HG03521 (cell line): ENCODE data around the gene NADK.

Experiments
- ATAC-seq: cut with Tn5 transposase; IDR thresholded peaks from one replicate; pipeline ENCODE4 v1.9.1; 2021; ENCODE audit warnings: mild to moderate bottlenecking, moderate library complexity; ENCODE audit not compliant: unreplicated experiment

Gene NADK

GRCh38 chr1:1764876-1765470, 13.3 kb downstream of the NADK start:
- ATAC-seq: no peak

- no peak for ATAC-seq
Measured at GRCh38 chr1:1763657-1764621, 14.3 kb downstream of the NADK start.

- ATAC-seq: no peak
Measured at GRCh38 chr1:1761504-1762376, 16.5 kb downstream of the NADK start.

- ATAC-seq: no peak
Measured at GRCh38 chr1:1760715-1761114, 17.6 kb downstream of the NADK start.

GRCh38 chr1:1760345-1760650, 18.0 kb downstream of the NADK start:
- no peak for ATAC-seq

GRCh38 chr1:1759456-1760344, 18.6 kb downstream of the NADK start:
- no peak for ATAC-seq

- ATAC-seq: no peak
Measured at GRCh38 chr1:1758692-1759455, 19.4 kb downstream of the NADK start.

- ATAC-seq: no peak
Measured at GRCh38 chr1:1758059-1758621, 20.1 kb downstream of the NADK start.

- no peak for ATAC-seq
Measured at GRCh38 chr1:1757422-1758058, 20.7 kb downstream of the NADK start.

GRCh38 chr1:1756661-1757421, 21.4 kb downstream of the NADK start:
- no peak for ATAC-seq

- no peak for ATAC-seq
Measured at GRCh38 chr1:1755852-1756251, 22.4 kb downstream of the NADK start.

- ATAC-seq: no peak
Measured at GRCh38 chr1:1755426-1755825, 22.8 kb downstream of the NADK start.

GRCh38 chr1:1754051-1754815, 24.0 kb downstream of the NADK start:
- no peak for ATAC-seq

- no peak for ATAC-seq
Measured at GRCh38 chr1:1753607-1754005, 24.7 kb downstream of the NADK start.

GRCh38 chr1:1752636-1753606, 25.3 kb downstream of the NADK start:
- ATAC-seq: no peak

- no peak for ATAC-seq
Measured at GRCh38 chr1:1752190-1752589, 26.1 kb downstream of the NADK start.
